ENCODE results near the gene KCNK15.

The KCNK15 gene

DNA sequence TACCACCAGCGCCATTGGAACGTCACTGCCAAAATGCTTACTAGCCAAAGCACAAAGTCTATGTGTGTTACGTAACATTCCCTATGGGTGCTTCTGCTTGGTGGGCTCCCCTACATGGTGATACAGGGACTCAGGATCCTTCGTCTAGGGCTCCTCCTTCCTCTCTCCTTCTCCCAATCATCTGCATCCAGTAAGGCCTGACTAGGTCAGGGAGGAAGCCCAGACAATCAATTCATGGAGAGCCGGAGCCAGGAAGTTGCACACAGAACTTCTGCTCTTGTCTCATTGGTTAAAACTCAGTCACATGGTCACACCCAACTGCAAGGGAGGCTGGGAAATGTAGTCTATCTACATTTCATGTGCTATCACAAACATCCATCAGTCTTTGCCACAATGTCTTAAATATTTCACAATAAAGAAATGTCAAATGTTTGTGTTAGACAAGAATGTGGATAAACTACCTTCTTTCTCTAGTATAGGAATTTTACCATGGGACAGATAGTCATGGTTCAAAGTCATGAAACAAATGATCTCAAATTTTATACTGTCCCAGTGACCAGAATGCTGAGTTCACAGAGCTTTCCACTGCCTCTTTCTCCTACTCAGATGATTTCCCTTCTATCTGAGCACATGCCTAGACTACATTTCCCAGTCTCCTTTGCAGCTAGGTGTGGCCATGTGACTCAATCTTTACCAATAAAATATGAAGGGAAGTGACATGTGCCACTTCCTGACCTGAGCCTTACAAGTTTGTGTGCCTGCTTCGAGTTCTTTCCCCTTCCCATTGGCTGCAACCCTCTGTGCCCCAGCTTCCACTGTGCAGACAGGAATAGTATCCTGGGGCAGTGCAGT, 9.3 kb upstream of the KCNK15 start:
- peak; percentile 96 for DNase-seq

DNA sequence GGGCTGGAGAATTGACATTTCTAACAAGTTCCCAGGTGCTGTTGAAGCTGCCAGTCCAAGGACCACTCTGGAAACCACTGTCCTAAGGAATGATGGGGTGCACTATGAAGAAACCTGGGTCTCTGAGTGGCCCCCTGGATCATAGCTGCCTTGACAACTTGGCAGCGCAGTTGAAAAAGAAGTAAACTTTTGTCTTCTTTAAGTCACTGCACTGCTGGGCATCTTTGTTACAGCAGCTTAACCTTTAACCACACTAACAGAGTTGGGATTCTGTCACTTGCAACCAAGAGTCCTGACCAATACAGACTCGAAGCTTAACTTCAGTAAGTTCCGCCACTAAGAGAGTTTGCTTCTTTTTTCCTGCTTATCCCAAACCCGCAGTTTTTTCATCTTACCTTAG, 8.5 kb upstream of the KCNK15 start:
- DNase-seq, result no peak

DNA sequence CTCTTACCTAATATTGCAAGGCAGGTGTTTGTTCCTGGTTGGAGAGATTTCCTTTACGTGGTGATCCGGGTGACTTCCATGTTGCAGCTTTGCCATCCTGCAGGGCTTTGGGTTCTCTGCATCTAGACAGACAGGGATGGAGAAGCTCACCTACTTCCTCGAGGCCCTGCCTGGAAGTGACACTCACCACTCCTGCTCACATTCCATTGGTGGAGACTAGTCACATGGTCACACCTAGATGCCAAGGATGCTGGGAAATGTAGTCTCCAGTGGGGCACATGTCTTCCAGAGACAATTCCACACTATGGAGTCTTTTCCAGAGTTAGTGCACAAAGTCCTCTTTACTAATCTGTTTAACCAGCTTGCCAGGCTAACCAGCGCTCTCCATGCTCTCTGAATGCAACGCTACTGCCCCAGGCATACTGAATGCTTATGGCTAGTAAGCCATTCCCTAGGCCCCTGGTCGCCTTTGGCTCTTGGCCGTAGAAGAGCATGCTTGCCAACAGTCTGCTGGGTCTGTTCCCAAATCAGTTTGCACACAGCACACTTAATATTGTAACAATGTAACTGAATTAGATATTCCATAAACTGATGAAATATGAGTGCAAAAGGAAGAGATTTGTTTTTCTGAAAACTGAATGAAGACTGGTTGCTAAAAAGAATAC, 6.7 kb upstream of the KCNK15 start:
- peak; percentile 72 for DNase-seq

DNA sequence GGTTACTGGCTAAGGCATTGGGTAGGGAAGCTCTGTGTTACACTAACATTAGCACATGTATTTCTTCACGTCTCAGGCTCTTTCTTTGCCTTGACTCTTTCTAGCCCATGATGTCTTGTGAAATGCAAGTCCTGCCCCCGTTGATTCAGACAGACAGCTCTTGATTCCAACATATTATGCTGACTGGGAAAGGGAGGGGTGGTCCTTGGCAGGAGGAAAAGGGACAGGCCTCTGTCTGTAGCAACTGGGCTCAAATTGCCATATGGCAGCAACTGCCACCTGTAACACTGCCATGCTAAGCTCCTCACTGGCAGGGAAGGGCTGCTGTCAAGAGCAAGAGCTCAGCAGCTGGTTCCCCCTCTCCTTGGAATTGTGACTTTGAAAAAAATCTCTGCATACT, 5.7 kb upstream of the KCNK15 start:
- no peak for DNase-seq

DNA sequence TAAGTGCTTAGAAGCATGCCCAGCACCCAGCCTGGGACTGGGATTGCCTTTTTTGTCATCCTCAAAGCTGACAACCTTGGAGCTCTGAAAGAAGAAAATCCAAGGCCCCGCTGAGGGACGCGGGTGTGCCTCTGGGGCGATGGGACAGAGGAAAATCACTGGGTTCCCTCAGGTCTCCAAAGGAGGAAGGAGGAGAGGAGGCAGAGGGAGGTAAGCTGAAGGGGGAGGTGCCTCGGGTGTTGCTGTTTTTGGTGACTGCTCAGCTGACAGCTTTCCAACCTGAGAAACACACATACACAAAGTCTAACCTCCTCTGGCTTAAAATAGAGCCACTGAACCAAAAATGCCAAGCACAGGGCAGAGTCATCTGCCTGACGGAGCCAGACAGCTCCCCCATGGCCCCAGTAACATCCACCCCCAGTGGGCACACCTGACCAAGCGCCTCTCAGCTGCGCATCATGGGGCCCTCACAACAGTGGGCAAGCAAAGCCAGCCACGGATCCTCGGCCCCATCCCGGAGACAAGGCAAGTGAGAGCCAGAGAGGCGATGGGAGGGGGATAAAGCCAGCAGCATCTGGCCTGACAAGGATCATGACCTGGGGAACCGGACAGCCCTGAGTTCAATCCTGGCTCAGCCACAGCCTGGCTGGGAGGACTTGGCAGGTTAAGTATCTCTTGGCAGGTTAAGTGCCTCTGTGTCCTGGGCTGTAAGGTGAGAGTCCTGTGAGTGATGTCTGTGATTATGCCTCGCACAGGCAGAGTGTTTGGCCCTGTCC, 3.2 kb upstream of the KCNK15 start:
- no peak for DNase-seq

DNA sequence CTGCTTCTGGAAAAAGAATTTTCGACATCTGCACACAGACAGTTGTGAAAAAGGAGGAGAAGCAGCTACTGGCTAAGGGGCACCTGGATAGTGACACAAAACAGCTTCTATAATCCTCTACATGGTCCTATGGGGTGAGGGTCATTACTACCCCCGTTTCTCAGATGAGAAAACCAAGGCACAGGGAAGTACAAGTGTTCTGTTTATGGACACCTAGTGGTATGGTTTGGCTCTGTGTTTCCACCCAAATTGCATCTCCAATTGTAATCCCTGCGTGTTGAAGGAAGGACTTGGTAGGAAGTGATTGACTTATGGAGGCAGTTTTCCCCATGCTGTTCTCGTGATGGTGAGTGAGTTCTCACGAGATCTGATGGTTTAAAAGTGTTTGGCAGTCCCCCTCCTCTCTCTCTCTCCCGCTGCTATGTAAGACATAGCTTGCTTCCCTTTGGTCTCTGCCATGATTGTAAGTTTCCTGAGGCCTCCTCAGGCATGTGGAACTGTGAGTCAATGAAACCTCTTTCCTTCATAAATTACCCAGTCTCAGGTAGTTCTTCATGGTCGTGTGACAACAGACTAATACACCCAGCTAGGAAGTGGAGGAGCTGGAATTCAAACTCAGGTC, 2.5 kb upstream of the KCNK15 start:
- DNase-seq, result no peak

DNA sequence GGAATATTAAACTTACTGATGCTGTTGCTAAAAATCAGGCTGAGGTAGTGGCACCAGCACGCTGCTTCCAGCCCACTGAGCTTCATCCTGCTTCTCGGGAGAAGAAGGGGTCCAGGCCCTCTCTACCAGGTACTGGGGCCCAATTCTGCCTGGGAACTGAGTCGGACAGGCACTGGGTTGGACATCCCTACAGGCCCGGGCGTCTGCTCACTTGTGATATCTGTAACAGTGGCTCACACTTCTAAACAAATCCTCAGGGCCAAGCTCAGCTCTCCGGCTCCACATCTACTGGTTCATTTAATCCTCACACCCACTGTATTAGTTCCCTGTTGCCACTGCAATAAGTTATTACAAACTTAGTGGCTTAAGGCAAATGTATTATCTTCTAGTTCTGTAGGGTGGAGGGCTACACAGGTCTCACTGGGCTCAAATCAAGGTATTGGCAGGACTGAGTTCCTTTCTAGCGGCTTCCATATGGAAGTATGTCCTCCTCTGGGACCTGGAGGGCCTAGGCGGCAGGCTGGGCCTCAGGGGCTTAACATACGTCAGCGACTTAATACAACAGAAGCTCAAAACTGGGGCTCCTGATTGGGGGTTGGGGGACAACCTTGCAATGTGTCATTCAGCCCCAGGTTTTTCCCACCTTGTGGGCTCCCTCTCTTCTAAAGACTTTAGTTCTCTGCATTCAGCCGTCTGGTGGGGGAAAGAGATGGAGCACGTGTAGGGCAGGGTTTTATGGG, 1.6 kb upstream of the KCNK15 start:
- no peak for DNase-seq

DNA sequence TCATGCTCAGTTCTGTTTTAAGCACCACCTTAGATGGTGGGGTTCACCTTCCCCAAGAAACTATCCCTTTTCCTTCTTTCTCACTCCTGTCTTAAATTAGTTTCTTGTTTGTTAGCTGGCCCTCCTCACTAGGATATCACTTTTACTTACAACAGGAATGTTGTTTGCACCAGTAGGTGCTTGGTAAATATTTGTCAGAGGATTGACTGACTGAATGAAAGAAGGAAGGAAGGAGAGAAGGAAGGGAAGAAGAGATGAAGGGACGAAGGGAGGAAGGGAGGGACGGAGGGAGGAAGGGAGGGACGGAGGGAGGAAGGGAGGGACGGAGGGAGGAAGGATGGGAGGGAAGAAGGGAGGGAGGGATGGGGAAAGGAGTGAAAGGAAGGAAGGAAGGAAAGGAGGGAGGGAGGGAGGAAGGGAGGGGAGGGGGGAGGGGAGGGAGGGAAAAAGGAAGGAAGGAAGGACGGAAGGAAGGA, 505 bp upstream of the KCNK15 start:
- DNase-seq, result no peak

DNA sequence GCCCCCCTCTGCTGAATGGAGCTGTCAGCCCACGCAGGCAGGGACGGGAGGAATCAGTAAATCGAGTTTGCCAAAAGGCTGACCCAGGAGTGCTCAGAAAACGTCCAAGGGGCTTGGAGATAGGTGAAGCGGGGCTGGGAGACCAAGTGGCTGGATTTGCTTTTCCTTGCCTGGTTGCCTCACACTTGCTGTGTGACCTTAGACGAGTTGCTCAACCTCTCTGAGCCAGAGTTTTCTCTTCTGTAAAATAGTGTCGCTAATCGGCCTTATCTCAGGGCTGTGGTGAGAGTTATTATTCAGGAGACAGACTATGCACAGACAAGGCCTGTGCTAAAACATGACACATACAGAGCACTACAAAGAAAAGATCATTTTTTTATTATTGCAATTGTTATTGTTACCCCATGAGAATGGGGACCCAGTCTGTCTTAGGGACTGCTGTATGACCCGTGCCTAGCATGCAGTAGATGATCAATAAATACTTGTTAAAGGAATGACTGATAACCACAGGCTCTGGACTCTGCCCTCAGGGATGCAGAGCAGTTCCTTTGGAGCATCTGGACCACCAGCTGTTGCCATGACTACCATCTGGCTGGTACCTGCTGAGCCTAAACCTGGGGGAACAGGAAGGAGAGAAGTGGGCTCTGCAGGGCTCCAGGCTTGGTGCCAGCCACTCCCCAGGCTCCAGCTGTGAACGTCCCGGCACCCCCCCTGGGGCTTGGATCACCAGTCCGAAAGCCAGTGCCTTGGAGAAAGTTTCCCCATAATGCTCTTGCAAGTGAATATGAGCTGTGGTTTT, 901 bp downstream of the KCNK15 start:
- no peak for DNase-seq

DNA sequence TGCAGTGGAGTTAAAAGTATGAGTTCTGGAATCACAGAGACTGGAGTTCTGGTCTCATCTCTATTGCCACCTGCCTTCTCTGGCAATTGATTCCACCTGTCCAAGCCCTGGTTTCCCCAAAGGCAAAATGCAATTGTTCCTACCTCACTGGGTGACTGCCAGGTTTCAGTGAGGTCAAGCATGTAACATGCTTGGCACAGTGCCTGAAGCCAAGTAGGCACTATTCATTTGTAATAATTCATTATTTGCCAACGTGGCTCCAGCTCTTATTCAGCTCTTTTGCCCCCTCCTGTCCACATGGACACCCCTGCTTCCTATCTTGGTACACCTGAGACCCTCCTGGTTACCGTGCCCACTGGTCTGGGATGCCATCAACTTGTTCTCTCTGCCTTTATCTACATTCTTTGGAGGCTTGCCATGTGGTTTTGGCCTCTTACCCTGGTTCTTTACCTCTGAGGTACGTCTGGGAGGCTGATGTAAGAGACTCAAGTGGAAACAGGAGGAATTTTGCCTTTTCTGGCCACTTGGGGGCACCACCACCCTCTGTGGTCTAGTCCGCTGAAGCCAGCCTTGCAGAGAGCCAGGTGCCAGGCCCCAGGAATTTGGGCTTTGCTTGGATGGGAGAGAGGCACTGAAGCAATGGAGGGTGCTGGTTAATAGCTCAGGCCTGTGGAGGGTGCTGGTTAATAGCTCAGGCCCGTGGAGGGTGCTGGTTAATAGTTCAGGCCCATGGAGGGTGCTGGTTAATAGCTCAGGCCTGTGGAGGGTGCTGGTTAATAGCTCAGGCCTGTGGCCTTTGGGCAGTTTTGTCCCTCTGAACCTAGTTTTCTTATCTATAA, 1.7 kb downstream of the KCNK15 start:
- peak; percentile 66 for DNase-seq

DNA sequence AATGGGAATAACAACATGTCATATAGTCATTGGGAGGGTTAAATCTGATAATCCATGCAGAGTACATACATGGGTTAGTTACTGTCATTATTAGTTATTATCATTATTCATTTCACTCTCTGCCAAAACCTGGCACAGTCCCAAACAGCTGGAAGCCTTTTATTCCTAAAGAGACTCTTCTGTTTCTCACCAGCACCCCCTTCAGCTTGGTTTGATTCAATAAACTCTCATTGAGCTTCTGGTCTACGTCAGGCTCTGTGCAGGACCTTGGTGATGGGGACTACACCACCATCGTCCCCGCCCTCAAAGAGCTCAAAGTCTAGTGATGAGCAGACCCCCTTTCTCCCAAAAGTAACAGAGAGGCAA, 2.3 kb downstream of the KCNK15 start:
- DNase-seq, result peak; percentile 31

DNA sequence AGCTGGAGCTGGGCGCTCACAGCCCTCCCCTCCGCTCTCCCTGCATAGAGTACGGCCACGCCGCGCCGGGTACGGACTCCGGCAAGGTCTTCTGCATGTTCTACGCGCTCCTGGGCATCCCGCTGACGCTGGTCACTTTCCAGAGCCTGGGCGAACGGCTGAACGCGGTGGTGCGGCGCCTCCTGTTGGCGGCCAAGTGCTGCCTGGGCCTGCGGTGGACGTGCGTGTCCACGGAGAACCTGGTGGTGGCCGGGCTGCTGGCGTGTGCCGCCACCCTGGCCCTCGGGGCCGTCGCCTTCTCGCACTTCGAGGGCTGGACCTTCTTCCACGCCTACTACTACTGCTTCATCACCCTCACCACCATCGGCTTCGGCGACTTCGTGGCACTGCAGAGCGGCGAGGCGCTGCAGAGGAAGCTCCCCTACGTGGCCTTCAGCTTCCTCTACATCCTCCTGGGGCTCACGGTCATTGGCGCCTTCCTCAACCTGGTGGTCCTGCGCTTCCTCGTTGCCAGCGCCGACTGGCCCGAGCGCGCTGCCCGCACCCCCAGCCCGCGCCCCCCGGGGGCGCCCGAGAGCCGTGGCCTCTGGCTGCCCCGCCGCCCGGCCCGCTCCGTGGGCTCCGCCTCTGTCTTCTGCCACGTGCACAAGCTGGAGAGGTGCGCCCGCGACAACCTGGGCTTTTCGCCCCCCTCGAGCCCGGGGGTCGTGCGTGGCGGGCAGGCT, 4.6 kb downstream of the KCNK15 start:
- DNase-seq, result no peak

DNA sequence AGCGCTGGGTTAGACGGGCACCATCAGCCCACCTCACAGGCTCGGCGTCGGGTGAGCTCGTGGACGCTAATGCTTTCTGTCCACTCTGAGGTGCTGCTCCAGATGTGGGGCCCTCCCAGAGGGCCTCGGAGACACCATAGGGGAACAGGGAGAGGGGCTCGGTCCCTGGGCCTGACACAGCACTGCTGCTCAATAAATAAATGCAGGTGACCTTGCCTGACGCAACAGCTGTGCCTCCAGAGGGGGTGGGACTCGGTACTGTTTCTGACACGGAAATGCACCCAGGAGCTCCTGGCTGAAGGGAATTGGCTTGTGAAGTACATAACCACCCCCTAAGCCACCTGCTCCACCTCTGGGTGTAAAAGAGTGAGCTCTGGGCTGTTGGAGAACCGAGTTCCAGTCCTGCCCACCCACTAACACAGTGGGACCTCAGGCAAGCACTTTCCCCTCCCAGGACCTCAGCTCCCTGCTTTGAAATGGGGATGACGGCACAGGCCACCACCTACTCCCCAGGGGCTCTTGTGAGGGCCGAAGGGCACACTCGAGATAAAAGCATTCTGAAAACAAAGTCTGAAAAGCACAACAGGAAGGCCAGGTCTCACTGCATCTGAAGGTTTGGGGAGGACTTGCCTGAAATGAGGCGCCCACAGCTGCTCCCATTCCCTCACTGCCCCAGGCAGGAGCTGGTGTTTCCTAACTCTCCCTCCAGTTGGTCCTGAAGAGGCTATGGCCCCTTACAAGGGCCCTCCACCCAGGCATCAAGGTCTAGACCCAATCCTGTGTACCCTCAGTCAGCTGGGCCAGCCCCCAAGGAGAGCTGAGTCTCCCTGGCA, 6.7 kb downstream of the KCNK15 start:
- no peak for DNase-seq

DNA sequence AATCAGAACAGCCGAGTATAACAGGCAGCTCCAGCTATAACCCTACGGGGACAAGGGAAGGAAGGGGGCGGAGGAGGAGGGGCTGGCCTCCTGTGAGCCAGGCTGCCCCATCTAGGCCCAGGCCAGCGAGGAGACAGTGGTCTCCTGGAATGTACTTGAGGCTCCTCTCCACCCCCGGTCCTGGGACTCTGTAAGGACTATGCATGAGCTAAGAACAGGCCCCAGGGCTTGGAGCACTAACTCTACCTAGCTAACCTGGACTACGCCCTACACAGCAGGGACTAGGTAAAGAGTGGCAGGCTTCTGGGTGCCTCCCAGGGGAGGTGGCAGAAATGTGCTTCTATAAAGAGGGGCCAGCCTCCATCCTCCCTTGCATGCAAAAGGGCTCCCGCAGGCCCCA, 8.9 kb downstream of the KCNK15 start:
- no peak for DNase-seq

DNA sequence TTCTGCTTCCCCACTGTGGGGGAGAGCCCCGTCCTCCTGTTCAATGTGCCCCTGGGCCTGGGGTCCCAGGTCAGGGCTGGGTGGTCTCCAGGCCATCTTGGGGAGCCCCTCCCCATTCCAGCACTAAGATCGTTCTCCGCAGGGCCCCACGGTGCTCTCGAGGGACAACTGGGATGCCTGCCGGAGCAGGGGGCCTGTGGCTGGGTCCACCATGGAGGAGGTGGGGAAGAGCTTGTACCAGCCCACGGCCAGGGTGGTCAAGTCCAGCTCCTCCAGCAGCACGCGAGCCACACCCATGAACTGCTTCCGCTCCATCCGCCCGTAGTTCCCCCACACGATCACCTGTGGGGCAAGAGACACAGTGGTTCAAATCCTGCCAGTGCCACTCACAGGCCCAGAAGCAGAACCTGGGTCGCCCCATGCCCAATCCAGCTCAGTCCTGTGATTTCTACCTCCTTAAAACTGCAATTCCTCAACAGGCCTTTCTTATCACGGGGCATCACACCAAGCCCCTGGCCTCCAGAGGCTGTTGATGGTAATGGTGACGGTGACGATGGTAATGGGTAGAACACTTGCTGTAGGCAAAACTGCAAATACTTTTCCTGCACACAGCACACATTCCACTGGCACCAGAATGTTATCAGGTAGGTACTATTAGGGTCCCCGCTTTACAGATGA, 10.5 kb downstream of the KCNK15 start:
- DNase-seq, result no peak

DNA sequence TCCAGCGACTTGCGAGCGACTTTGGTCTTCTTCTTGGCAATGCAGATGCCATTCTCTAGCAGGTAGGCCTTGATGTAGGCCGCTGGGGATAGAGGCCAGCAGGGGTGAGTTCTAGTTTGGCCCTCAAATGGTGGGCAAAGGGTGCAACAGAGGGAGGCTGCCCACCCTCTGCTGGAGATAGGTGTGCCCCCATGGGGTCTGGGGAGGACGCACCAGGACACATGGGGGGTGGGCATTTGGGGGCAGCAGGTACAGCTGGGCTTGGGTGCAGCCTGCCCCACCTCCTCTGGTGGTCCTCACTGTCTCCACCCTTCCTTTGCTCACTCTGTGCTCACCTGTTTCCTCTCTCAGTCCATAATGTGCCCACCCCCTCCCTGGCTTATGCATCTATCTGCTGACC, 11.3 kb downstream of the KCNK15 start:
- no peak for DNase-seq

DNA sequence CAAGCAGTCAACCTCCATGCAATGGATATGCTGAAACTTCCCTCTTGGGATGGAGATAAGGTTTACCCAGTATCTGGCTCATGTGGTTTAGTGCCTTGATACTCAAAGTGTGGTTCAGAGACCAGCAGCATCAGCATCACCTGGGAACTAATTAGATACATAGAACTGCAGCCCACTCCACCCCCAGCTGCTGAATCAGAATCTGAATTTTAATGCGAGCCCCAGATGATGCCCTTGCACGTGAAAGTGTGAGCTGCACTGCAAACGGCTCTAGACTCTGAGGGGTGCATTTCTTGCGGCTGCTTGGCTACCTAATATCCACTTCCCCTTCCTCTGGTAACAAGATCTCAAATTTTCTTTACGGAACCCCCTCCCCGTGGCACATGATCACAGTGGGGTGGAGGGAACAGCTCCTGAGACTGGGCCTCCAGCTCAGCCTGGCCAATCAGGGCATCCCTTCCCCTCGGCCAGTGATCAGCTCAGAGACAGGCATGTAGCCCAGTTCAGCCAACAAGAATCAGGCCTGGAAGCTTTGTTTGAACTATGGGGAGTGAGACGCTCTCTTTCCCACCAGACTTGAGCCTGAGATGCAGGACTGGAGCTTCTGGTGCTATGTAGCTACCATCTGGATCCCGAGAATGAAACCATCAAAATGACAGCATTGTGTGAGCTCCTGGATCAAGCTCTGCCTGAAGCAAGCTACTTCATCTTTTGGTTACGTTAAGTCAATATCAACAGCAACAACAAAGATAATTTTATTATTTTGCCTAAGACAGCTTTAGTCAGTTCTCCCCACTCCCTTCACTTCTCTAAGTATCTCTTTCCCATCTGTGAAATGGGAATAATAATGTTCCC, 12.8 kb downstream of the KCNK15 start:
- no peak for DNase-seq
